ENCODE data around the gene BRCC3. TPM values are rescaled to one million over a fixed set of nuclear protein-coding genes. Genes with fewer than 3 reads are reported as not detected.

The BRCC3 gene
- total RNA-seq, 1 donor from 2014 or later = 31.4 TPM

- Mint-ChIP-seq H3K27me3 (no peaks in the 10 kb centered on the region), H3K27ac (no peak overlapping the region), H3K36me3 (ENCODE audit: insufficient read depth) (peaks cover 12% of the 10 kb centered on the region), H3K4me3 (ENCODE audit: low read depth) (no peak overlapping the region), H3K4me1 (ENCODE audit: low read depth) (no peaks in the 10 kb centered on the region), H3K9me3 (ENCODE audit: low read depth) (peaks cover 37% of the 10 kb centered on the region)
- DNase-seq (ENCODE audit: low spot score, unreplicated experiment) = no peak
- TF ChIP-seq CTCF (IDR thresholded peaks at IDR 0.05; ENCODE audit: unreplicated experiment) = no peak
Observed at GRCh38 chrX:155127465-155127864, 56.2 kb downstream of the BRCC3 start.

GRCh38 chrX:155127940-155128339 lies 56.6 kb downstream of the BRCC3 start:
- no peak for TF ChIP-seq CTCF (IDR thresholded peaks at IDR 0.05; ENCODE audit: unreplicated experiment)
- H3K27me3 Mint-ChIP-seq = no peaks in the 10 kb centered on the region
- peaks cover 9% of the 10 kb centered on the region for H3K36me3 Mint-ChIP-seq (ENCODE audit: insufficient read depth)
- no peak for DNase-seq (ENCODE audit: low spot score, unreplicated experiment)
- no peaks in the 10 kb centered on the region for H3K4me1 Mint-ChIP-seq (ENCODE audit: low read depth)
- no peak overlapping the region for H3K27ac Mint-ChIP-seq
- H3K4me3 Mint-ChIP-seq (ENCODE audit: low read depth) = no peak overlapping the region
- H3K9me3 Mint-ChIP-seq (ENCODE audit: low read depth) = peaks cover 37% of the 10 kb centered on the region

GRCh38 chrX:155132110-155132509 lies 60.8 kb downstream of the BRCC3 start:
- no peak for DNase-seq (ENCODE audit: low spot score, unreplicated experiment)
- no peaks in the 10 kb centered on the region for H3K36me3 Mint-ChIP-seq (ENCODE audit: insufficient read depth)
- no peak overlapping the region for H3K27ac Mint-ChIP-seq

GRCh38 chrX:155134255-155134654 lies 62.9 kb downstream of the BRCC3 start:
- no peaks in the 10 kb centered on the region for H3K4me1 Mint-ChIP-seq (ENCODE audit: low read depth)
- no peak overlapping the region for H3K4me3 Mint-ChIP-seq (ENCODE audit: low read depth)
- H3K36me3 Mint-ChIP-seq (ENCODE audit: insufficient read depth) = no peaks in the 10 kb centered on the region
- TF ChIP-seq CTCF (IDR thresholded peaks at IDR 0.05; ENCODE audit: unreplicated experiment) = no peak
- peaks cover 29% of the 10 kb centered on the region for H3K9me3 Mint-ChIP-seq (ENCODE audit: low read depth)
- no peak overlapping the region for H3K27ac Mint-ChIP-seq
- no peaks in the 10 kb centered on the region for H3K27me3 Mint-ChIP-seq
- DNase-seq (ENCODE audit: low spot score, unreplicated experiment) = no peak

More at GRCh38 chrX:155132110-155132509, 60.8 kb downstream of the BRCC3 start:
- Mint-ChIP-seq H3K4me3 (ENCODE audit: low read depth) (no peak overlapping the region), H3K4me1 (ENCODE audit: low read depth) (no peaks in the 10 kb centered on the region), H3K9me3 (ENCODE audit: low read depth) (peaks cover 31% of the 10 kb centered on the region), H3K27me3 (no peaks in the 10 kb centered on the region)
- TF ChIP-seq CTCF (IDR thresholded peaks at IDR 0.05; ENCODE audit: unreplicated experiment) = no peak

- peaks cover 19% of the 10 kb centered on the region for H3K9me3 Mint-ChIP-seq (ENCODE audit: low read depth)
- H3K4me3 Mint-ChIP-seq (ENCODE audit: low read depth) = no peak overlapping the region
- H3K4me1 Mint-ChIP-seq (ENCODE audit: low read depth) = peaks cover 13% of the 10 kb centered on the region
- TF ChIP-seq CTCF (IDR thresholded peaks at IDR 0.05; ENCODE audit: unreplicated experiment) = no peak
- H3K27me3 Mint-ChIP-seq = no peaks in the 10 kb centered on the region
- no peak for DNase-seq (ENCODE audit: low spot score, unreplicated experiment)
- no peaks in the 10 kb centered on the region for H3K36me3 Mint-ChIP-seq (ENCODE audit: insufficient read depth)
- H3K27ac Mint-ChIP-seq = no peak overlapping the region
Observed at GRCh38 chrX:155143959-155144548, 72.7 kb downstream of the BRCC3 start.
